Measurements from ENCODE around the gene MINDY4. TPM values are rescaled to one million over a fixed set of nuclear protein-coding genes. Genes with fewer than 3 reads are reported as not detected.

The MINDY4 gene
- total RNA-seq, 6 experiments from 2014 or later: 1.2 to 3.2 (median 2.3) TPM

DNA sequence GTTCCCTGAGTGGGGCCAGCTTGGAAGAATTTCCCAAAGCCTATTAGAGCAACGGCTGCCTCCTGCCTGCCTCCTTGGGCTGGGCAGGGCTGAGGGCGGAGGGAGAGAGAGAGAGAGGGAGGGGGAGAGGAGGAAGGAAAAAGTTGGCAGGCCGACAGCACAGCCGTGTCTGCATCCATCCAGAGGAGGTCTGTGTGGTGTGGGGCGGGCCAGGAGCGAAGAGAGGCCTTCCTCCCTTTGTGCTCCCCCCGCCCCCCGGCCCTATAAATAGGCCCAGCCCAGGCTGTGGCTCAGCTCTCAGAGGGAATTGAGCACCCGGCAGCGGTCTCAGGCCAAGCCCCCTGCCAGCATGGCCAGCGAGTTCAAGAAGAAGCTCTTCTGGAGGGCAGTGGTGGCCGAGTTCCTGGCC, 140.3 kb downstream of the MINDY4 start, which contains the start of gene AQP1:
TSS of gene AQP1 (plus strand) at position 293 of the 409 bp plus-strand sequence. CDS start at position 350, 57 bp downstream.
- intact Hi-C loops (cut with DNase I): no loop called here
- DNase-seq (peak in 2 of 3 donors; percentile 53 to 61), ATAC-seq (peak; percentile 16 to 46 (median 25))
- Histone ChIP-seq H3K27me3 (no peaks in the 10 kb centered on the region), H3K4me1 (no peaks in the 10 kb centered on the region), H3K9me3 (no peaks in the 10 kb centered on the region), H3K4me3 (peak within 1 kb of the TSS in 2 of 3 donors; percentile 18 to 21), H3K27ac (no peak within 1 kb of the TSS), H3K36me3 (no peaks in the 10 kb centered on the region)
- WGBS (ENCODE audit: insufficient coverage, low coverage, low lambda C conversion rate, missing lambda C conversion rate): 55% methylated on average over 3 of the region's 12 CpGs
- TF ChIP-seq POLR2A (IDR thresholded peaks at IDR 0.05): peak; percentile 20
- TF ChIP-seq, protein P1, sequence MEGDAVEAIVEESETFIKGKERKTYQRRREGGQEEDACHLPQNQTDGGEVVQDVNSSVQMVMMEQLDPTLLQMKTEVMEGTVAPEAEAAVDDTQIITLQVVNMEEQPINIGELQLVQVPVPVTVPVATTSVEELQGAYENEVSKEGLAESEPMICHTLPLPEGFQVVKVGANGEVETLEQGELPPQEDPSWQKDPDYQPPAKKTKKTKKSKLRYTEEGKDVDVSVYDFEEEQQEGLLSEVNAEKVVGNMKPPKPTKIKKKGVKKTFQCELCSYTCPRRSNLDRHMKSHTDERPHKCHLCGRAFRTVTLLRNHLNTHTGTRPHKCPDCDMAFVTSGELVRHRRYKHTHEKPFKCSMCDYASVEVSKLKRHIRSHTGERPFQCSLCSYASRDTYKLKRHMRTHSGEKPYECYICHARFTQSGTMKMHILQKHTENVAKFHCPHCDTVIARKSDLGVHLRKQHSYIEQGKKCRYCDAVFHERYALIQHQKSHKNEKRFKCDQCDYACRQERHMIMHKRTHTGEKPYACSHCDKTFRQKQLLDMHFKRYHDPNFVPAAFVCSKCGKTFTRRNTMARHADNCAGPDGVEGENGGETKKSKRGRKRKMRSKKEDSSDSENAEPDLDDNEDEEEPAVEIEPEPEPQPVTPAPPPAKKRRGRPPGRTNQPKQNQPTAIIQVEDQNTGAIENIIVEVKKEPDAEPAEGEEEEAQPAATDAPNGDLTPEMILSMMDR (IDR thresholded peaks at IDR 0.05): no peak

DNA sequence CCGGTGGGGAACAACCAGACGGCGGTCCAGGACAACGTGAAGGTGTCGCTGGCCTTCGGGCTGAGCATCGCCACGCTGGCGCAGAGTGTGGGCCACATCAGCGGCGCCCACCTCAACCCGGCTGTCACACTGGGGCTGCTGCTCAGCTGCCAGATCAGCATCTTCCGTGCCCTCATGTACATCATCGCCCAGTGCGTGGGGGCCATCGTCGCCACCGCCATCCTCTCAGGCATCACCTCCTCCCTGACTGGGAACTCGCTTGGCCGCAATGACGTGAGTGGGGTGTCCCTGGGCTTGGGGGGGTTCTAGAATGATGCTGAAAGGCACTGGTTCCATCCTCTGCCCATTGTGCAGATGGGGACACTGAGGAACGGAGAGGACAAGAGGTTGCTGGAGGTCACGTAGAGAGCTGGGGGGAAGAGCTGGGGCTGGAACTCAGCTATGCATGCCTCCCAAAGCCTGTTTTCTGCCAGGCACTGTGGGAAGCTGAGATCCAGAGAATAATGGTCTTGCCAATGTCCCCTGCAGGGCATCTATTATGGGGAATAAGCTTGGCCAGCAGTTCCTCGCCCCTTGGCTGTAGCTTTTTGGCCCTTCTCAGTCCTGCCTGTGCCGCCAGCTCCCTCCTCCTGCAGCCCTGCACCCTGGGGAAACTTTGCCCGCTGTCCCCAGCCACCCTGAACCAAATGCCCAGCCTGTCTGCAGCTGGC, 141.0 kb downstream of the MINDY4 start:
- Histone ChIP-seq H3K36me3 (no peaks in the 10 kb centered on the region), H3K4me1 (no peaks in the 10 kb centered on the region), H3K27me3 (no peaks in the 10 kb centered on the region), H3K9me3 (no peaks in the 10 kb centered on the region), H3K27ac (no peak overlapping the region), H3K4me3 (peak overlapping the region in 2 of 3 donors; percentile 18 to 21)
- 71% methylated on average over 6 of the region's 26 CpGs for WGBS (ENCODE audit: insufficient coverage, low coverage, low lambda C conversion rate, missing lambda C conversion rate)
- intact Hi-C loops (cut with DNase I): no loop called here
- no peak for DNase-seq
- no peak for ATAC-seq
- TF ChIP-seq POLR2A (IDR thresholded peaks at IDR 0.05): no peak

DNA sequence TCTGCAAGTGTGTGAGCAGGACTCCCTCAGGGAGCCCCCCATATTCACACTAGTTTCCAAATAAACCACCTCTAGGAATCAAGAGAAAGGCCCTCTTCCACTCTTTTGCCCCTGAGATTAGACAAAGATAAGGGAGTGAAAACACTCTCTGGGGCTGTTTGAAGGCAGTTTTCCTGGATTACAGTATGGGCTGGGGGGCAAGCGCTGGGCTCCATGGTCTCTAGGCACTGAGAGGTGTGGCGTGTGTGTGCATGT, 141.4 kb downstream of the MINDY4 start:
- TF ChIP-seq, protein P1 (IDR thresholded peaks at IDR 0.05): no peak
- TF ChIP-seq POLR2A (IDR thresholded peaks at IDR 0.05): no peak
- Histone ChIP-seq H3K9me3 (no peaks in the 10 kb centered on the region), H3K36me3 (no peaks in the 10 kb centered on the region), H3K4me3 (peak overlapping the region in 2 of 3 donors; percentile 18 to 21), H3K4me1 (no peaks in the 10 kb centered on the region), H3K27ac (no peak overlapping the region), H3K27me3 (no peaks in the 10 kb centered on the region)
- intact Hi-C loops (cut with DNase I): no loop called here
- WGBS (ENCODE audit: insufficient coverage, low coverage, low lambda C conversion rate, missing lambda C conversion rate): 100% methylated on average over 1 of the region's 2 CpGs
- DNase-seq: no peak
- no peak for ATAC-seq

DNA sequence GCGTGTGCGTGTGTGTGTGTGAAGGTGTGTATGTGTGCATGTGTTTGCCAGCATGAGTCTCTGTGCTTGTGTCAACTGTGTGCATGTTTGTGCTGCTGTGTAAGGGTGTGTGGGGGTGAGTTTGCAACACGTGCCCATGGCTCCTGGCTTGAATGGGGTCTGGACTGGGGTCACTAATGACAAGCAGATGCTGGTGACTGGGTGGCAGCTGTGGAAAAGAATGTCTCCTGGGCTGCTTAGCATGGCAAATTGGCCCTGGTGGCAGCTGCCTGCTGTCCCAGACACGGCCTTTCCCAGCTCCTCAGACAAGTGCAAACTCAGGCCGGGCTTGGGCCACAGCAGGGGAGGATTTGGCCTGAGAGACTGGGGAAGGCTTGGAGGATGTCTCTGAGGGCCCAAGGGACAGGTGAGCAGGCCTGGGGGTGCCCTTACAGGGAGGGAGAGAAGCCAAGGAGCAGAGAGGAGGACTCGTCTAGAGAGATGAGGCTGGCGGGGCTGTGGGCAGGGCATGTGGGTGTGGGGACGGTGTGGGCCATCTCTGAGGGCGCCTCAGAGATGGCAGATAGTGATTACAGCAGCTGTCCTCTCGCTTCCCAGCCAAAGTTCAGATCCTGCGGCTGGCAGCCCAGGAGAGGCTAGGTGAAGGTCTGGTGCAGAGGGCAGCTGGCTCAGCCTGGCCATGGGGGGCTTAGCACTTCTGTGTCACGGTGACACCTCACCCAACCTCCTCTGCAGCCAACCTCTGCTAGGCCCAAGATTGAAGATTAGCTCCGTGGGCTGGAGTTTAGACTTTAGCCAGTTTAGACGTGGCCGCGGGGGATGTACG, 142.0 kb downstream of the MINDY4 start:
- no peak for DNase-seq
- no peaks in the 10 kb centered on the region for H3K9me3 ChIP-seq
- ATAC-seq: peak; percentile 4 to 49 (median 38)
- no peaks in the 10 kb centered on the region for H3K27me3 ChIP-seq
- no peak overlapping the region for H3K27ac ChIP-seq
- TF ChIP-seq, protein P1 (IDR thresholded peaks at IDR 0.05): no peak
- TF ChIP-seq POLR2A (IDR thresholded peaks at IDR 0.05): no peak
- H3K36me3 ChIP-seq: no peaks in the 10 kb centered on the region
- no CpG with 5 or more reads among the region's 17 CpGs for WGBS (ENCODE audit: insufficient coverage, low coverage, low lambda C conversion rate, missing lambda C conversion rate)
- peak overlapping the region in 2 of 3 donors; percentile 13 to 14 for H3K4me3 ChIP-seq
- intact Hi-C loops (cut with DNase I): no loop called here
- no peaks in the 10 kb centered on the region for H3K4me1 ChIP-seq

Measured in right lobe of liver (tissue), 6 donors.